Measurements from ENCODE around the gene ORMDL3. TPM values are rescaled to one million over a fixed set of nuclear protein-coding genes. Genes with fewer than 3 reads are reported as not detected.

The ORMDL3 gene
- total RNA-seq, 1 donor from 2014 or later, result 26.6 TPM

- FAIRE-seq (no peak), DNase-seq (ENCODE audit: low read depth) (no peak)
- H3K36me3 ChIP-seq (ENCODE audit: control insufficient read depth, insufficient read depth, low read length), result peaks cover 20% of the 10 kb centered on the region
- peak overlapping the region; percentile 94 for H3K4me3 ChIP-seq (ENCODE audit: low read depth, low read length)
- TF ChIP-seq CTCF (IDR thresholded peaks at IDR 0.05; ENCODE audit: insufficient read depth, low read length, severe bottlenecking), result no peak
- no peaks in the 10 kb centered on the region for H3K27me3 ChIP-seq (ENCODE audit: control insufficient read depth, insufficient read depth, low read length)
Measured at GRCh38 chr17:39926135-39926587, 1.2 kb downstream of the ORMDL3 start.

GRCh38 chr17:39925282-39926134, 1.9 kb downstream of the ORMDL3 start:
- Histone ChIP-seq H3K27me3 (ENCODE audit: control insufficient read depth, insufficient read depth, low read length) (no peaks in the 10 kb centered on the region), H3K4me3 (ENCODE audit: low read depth, low read length) (no peak overlapping the region), H3K36me3 (ENCODE audit: control insufficient read depth, insufficient read depth, low read length) (peaks cover 21% of the 10 kb centered on the region)
- no peak for DNase-seq (ENCODE audit: low read depth)
- TF ChIP-seq CTCF (IDR thresholded peaks at IDR 0.05; ENCODE audit: insufficient read depth, low read length, severe bottlenecking), result no peak
- FAIRE-seq, result no peak

- no peak for FAIRE-seq
- Histone ChIP-seq H3K4me3 (ENCODE audit: low read depth, low read length) (no peak overlapping the region), H3K36me3 (ENCODE audit: control insufficient read depth, insufficient read depth, low read length) (peaks cover 21% of the 10 kb centered on the region), H3K27me3 (ENCODE audit: control insufficient read depth, insufficient read depth, low read length) (no peaks in the 10 kb centered on the region)
- no peak for DNase-seq (ENCODE audit: low read depth)
- TF ChIP-seq CTCF (IDR thresholded peaks at IDR 0.05; ENCODE audit: insufficient read depth, low read length, severe bottlenecking), result no peak
Measured at GRCh38 chr17:39924691-39925055, 2.7 kb downstream of the ORMDL3 start.

GRCh38 chr17:39923836-39924690, 3.3 kb downstream of the ORMDL3 start:
- H3K27me3 ChIP-seq (ENCODE audit: control insufficient read depth, insufficient read depth, low read length), result no peaks in the 10 kb centered on the region
- DNase-seq (ENCODE audit: low read depth) (no peak), FAIRE-seq (no peak)
- no peak overlapping the region for H3K4me3 ChIP-seq (ENCODE audit: low read depth, low read length)
- no peak for TF ChIP-seq CTCF (IDR thresholded peaks at IDR 0.05; ENCODE audit: insufficient read depth, low read length, severe bottlenecking)
- peaks cover 21% of the 10 kb centered on the region for H3K36me3 ChIP-seq (ENCODE audit: control insufficient read depth, insufficient read depth, low read length)

GRCh38 chr17:39923230-39923629, 4.2 kb downstream of the ORMDL3 start:
- no peak for TF ChIP-seq CTCF (IDR thresholded peaks at IDR 0.05; ENCODE audit: insufficient read depth, low read length, severe bottlenecking)
- H3K4me3 ChIP-seq (ENCODE audit: low read depth, low read length), result no peak overlapping the region
- FAIRE-seq (no peak), DNase-seq (ENCODE audit: low read depth) (no peak)
- H3K36me3 ChIP-seq (ENCODE audit: control insufficient read depth, insufficient read depth, low read length), result peaks cover 21% of the 10 kb centered on the region
- no peaks in the 10 kb centered on the region for H3K27me3 ChIP-seq (ENCODE audit: control insufficient read depth, insufficient read depth, low read length)
